ENCODE results near the gene OBSCN.

DNA sequence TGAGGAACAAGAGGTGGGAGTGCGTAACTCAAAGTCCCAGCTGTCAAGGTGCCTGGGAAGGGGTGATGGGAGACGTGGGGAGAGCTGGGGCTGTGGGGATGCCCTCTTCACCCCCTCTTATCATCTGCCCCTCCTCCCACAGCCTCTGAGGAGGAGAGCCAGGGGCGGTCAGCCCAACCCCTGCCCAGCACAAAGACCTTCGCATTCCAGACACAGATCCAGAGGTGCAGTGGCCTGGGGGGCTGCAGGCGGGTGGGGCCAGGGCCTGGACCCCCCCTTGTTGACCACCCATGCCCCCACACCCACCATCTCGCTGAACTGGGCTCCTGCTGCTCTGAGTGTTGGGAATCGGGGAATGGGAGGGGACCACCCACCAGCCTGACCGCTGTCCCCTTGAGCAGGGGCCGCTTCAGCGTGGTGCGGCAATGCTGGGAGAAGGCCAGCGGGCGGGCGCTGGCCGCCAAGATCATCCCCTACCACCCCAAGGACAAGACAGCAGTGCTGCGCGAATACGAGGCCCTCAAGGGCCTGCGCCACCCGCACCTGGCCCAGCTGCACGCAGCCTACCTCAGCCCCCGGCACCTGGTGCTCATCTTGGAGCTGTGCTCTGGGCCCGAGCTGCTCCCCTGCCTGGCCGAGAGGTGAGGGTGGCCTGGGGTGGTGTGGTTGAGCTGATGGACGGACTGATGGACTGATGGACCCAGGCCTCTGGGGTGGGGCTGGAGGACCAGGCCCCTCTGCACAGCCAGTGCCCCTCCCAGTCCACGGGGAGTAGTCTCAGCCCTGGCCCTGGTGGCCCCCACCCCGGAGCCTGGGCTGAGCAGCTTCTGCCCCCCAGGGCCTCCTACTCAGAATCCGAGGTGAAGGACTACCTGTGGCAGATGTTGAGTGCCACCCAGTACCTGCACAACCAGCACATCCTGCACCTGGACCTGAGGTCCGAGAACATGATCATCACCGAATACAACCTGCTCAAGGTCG is 169.1 kb downstream of the OBSCN start:
- TF ChIP-seq, protein P1, sequence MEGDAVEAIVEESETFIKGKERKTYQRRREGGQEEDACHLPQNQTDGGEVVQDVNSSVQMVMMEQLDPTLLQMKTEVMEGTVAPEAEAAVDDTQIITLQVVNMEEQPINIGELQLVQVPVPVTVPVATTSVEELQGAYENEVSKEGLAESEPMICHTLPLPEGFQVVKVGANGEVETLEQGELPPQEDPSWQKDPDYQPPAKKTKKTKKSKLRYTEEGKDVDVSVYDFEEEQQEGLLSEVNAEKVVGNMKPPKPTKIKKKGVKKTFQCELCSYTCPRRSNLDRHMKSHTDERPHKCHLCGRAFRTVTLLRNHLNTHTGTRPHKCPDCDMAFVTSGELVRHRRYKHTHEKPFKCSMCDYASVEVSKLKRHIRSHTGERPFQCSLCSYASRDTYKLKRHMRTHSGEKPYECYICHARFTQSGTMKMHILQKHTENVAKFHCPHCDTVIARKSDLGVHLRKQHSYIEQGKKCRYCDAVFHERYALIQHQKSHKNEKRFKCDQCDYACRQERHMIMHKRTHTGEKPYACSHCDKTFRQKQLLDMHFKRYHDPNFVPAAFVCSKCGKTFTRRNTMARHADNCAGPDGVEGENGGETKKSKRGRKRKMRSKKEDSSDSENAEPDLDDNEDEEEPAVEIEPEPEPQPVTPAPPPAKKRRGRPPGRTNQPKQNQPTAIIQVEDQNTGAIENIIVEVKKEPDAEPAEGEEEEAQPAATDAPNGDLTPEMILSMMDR (IDR thresholded peaks at IDR 0.05; ENCODE audit: extremely low read depth in 1 of 2, insufficient read depth in 1 of 2, low read depth in 1 of 2, low read length in 2 of 2): no peak
- TF ChIP-seq, protein P2, sequence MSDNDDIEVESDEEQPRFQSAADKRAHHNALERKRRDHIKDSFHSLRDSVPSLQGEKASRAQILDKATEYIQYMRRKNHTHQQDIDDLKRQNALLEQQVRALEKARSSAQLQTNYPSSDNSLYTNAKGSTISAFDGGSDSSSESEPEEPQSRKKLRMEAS (IDR thresholded peaks at IDR 0.05; ENCODE audit: insufficient read depth, insufficient read length): no peak
- TF ChIP-seq POLR2A (IDR thresholded peaks at IDR 0.05; ENCODE audit: low read depth, low read length) (no peak), FOS (IDR thresholded peaks at IDR 0.05; ENCODE audit: borderline replicate concordance, insufficient read depth, low read length) (no peak), GATA2 (IDR thresholded peaks at IDR 0.05; ENCODE audit: insufficient read depth, insufficient read length, low read depth, low read length) (no peak), POLR2AphosphoS5 (IDR thresholded peaks at IDR 0.05; ENCODE audit: insufficient read depth, low read depth, low read length) (no peak), EZH2 (IDR thresholded peaks at IDR 0.05; ENCODE audit: borderline replicate concordance, low read depth, low read length, severe bottlenecking) (no peak), JUN (IDR thresholded peaks at IDR 0.05; ENCODE audit: borderline replicate concordance, insufficient read depth, insufficient read length, low read depth) (no peak)
